HTR-8/SVneo (cell line): Measurements from ENCODE around the gene PKNOX2.

ENCODE experiments used
- DNase-seq: peaks from one replicate; pipeline ENCODE4 v3.0.0; 2011; ENCODE audit warnings: low spot score, mixed read lengths; ENCODE audit not compliant: insufficient read length
- FAIRE-seq: peaks from 2 replicates; lab custom pipeline; 2011; peaks lifted over from hg19 to GRCh38; lab: Jason Lieb, UNC

The PKNOX2 gene

DNA sequence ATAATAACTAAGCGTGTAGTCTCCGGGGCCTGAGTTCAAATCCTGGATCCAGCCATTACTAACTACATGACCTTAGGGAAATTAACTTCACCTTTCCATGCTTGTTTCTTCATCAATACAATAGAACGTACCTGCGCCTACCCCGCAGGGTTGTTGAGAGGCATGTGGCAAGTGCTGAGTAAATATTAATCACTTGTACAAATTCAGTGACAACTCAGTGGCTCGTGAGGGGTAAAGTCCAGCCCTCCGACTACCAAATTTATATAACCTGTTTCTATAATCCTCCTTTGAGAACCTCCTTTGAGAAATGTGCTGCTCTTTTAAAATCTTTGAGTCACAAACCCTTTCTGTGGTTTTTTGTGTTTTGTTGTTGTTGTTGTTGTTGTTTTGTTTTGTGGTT lies 281.7 kb downstream of the PKNOX2 start:
- DNase-seq, result no peak
- no peak for FAIRE-seq

DNA sequence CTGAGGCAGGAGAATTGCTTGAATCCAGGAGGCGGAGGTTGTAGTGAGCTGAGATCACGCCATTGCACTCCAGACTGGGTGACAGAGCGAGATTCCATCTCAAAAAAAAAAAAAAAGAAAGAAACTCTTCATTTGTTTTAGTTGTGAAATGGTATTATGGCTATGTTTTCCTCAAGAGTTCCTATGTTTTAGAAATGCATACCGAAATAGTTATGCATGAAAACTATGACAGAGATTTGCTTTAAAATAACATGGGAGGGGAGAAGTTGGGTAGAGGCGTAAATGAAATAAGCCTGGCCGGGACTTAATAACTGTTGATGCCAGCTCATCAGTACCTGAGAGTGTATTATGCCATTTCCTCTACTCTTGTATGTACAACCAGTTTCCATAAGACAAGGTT lies 283.2 kb downstream of the PKNOX2 start:
- DNase-seq (no peak), FAIRE-seq (no peak)

DNA sequence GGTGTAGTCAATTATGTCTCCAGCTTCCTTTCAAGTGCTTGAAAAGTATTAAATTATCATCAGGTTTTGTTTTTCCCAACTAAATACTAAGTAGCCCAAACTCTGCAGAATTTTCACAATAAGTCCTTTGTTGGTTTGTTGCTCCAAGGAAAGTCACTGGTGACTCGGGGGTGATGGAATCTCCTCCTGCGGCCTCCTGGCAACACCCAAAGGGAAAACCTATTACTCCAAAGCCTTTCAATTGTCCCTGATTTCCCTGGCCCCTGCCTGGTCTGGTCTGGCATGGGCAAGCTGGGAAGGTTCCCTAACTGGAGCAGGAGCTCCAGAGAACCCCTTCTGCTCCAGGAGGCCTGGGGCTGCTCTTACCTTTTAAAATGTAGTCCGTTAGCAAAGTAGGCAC lies 283.6 kb downstream of the PKNOX2 start:
- no peak for FAIRE-seq
- no peak for DNase-seq

- DNase-seq (no peak), FAIRE-seq (no peak)
These were observed 285.0 kb downstream of the PKNOX2 start for GRCh38 chr11:125449565-125449964.

DNA sequence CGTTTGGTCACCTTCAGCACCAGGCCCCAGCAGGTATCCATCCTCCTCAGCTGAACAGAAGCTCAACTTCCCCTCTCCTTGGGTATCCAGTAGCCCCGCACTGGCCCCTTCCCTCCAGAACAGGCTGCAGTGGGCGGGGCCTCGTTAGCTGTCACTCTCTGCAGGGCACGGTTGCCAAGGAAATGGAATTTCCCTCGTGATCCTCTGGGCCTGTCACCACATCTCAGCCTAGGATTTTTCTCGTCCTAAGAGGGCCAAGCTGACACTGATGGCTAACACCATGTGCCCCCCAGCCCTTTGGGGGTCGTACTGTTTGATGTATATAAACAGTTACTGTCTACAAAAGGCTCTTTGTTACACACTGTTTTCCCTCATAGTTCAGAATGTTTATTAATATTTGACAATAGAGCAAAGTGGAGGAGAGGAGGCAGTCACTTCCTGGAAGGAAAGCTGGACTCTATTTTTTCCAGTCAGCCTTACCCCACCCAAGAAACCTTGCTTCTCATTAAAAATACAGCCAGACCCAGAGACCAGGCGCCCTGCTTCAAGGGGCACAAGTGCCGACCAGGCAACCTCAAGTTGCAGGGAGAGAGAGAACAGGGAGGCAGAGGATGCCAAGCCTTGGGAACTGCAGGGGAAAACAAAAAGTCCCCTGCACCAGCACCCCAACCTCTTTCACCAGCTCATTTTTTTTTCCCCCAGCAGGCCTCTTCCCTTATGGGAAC lies 287.0 kb downstream of the PKNOX2 start:
- DNase-seq (no peak), FAIRE-seq (no peak)

DNA sequence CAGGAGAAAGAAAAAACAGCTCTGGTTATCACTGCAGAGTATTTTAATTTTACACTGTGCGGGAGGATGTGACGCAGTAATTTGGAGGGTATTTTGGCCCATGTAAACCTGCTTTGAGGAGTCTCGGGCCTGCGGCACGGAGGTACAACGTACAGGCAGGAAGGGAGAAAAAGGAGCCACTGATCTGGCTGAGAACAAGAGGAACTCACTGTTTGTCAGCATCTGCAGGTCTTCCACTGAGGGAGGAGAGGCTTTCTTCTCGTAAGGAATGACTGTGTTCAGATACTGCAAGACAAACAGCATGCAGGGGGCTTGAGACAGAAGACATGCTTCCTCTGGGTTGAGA lies 287.5 kb downstream of the PKNOX2 start:
- no peak for DNase-seq
- no peak for FAIRE-seq

GRCh38 chr11:125454047-125454446 lies 289.5 kb downstream of the PKNOX2 start:
- FAIRE-seq, result no peak
- no peak for DNase-seq

- FAIRE-seq (no peak), DNase-seq (no peak)
These were observed 291.3 kb downstream of the PKNOX2 start for GRCh38 chr11:125455851-125456250.

GRCh38 chr11:125457814-125458343 lies 293.3 kb downstream of the PKNOX2 start:
- DNase-seq (no peak), FAIRE-seq (no peak)

GRCh38 chr11:125460275-125460674 lies 295.7 kb downstream of the PKNOX2 start:
- DNase-seq, result no peak

DNA sequence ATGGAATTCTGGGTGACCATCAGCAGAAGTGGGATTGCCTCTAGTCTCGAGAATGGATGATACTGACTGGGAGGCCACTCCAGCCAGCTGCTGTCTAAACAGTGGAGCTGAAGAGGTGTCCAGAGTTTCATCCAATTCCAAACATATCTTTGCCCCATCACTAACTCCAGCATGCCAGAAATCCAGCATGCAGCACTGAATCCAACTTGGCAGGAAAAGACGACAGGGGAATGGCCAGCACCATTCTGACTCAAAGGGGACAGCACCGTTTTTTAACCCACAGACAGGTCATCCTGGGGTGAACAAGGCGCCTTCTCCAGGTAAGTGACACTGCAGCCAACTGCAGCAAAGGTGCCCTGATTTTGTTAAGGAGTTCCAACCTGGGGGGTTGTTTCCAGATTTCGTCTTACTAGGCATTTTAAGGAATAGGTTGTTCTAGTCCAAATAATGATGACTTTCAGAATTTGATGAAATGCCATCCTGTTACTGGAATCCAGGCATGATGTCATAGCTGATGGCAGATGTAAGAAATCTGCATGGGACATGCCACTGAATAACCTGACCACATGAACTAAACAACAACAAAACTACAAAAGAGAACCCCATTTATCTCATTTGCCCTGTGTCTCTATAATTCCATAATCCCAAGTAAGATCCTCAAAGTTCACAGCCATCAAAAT lies 299.2 kb downstream of the PKNOX2 start:
- no peak for FAIRE-seq
- no peak for DNase-seq

More at GRCh38 chr11:125460275-125460674, 295.7 kb downstream of the PKNOX2 start:
- no peak for FAIRE-seq

GRCh38 chr11:125464270-125464662 lies 299.7 kb downstream of the PKNOX2 start:
- FAIRE-seq, result no peak
- no peak for DNase-seq

DNA sequence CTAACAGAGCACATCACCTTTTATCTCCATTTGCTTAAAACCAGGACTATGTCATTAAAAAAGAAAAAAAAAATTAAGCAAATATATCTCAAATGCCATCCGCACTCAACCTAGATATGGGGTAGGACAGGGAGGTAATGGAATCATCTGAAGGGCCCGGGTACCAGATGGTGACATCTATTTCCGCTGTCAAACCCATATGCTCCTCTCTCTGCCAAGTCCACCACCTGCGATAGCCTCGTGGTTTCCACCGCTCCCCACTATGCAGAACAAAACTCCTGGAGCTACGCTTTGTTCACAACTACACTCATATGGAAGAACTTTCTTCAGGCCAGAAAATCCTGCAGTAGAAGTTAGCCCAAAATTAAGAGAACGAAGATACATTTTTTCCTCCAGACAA lies 300.1 kb downstream of the PKNOX2 start:
- FAIRE-seq (no peak), DNase-seq (no peak)

- DNase-seq (no peak), FAIRE-seq (no peak)
These were observed 300.7 kb downstream of the PKNOX2 start for GRCh38 chr11:125465255-125465654.

DNA sequence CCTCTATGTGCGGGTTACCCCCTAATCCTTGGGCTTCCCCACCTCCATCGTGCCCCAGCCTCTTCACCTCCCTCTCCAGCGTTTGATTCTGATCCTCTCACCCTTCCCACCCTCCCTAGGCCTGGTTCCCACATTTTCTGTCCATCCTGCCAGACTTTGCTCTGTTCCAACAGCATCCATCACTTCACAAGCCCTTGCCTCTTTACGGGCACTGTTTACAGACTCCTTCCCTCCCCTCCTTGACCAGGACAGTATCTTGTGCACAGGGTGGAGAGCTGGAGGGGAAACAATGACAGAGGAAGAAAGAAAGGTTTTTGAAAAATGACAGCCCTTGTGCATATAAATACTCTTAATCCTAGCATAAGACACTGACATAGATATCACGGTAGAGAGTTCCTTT lies 301.1 kb downstream of the PKNOX2 start:
- no peak for FAIRE-seq
- DNase-seq, result no peak

GRCh38 chr11:125468025-125468424 lies 303.5 kb downstream of the PKNOX2 start:
- DNase-seq, result no peak
- FAIRE-seq, result no peak

DNA sequence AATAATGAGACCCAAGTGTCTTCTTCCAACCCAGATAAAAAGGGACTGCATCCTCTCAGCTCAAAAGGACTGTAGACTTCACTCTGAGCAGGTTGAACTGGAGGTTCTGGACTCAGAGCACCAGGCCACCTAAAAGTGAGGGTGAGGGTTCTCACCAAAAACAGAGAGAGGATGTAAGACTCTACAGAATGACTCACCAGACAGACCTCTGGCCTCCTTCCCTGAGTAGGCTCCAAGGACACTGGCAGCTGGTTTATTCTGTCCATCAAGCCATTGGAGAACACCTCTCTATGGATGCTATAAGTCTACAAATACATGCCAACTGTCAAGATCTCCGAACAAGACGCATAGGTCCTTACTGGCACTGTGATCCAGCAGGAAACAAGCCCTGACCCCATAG lies 304.3 kb downstream of the PKNOX2 start:
- DNase-seq (no peak), FAIRE-seq (no peak)

- FAIRE-seq, result no peak
- DNase-seq, result no peak
These were observed 305.8 kb downstream of the PKNOX2 start for GRCh38 chr11:125470355-125470754.

DNA sequence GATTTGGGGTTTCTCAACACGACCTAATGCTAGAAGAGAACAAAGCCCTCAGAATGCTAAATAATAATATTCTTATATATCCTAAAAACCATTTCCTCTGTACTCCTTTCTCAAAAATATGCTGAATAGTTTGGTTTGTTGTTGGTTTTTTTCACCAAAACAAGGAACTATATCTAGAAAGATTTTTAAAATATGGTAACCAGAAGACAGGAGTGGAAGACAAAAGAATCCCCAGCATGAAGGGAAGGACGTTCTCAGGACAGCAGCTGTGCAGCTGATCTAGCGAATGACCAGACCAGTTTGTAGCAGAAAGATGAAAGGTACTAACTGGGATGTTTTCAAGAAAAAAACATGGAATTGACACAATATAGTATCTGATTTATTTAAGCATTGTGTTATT lies 312.2 kb downstream of the PKNOX2 start:
- DNase-seq (no peak), FAIRE-seq (no peak)

- FAIRE-seq, result no peak
These were observed 314.6 kb downstream of the PKNOX2 start for GRCh38 chr11:125479137-125479536.

GRCh38 chr11:125481531-125481930 lies 317.0 kb downstream of the PKNOX2 start:
- FAIRE-seq, result no peak
- no peak for DNase-seq

More at GRCh38 chr11:125479137-125479536, 314.6 kb downstream of the PKNOX2 start:
- DNase-seq, result no peak
